Activated T-cell treated with anti-CD3 and anti-CD28 coated beads for 4 hours (primary cell): ENCODE measurements around the gene CISD3.

Experiments used
- DNase-seq: peaks from one replicate; pipeline ENCODE4 v3.0.0-alpha.2; 2020

CISD3 gene

DNA sequence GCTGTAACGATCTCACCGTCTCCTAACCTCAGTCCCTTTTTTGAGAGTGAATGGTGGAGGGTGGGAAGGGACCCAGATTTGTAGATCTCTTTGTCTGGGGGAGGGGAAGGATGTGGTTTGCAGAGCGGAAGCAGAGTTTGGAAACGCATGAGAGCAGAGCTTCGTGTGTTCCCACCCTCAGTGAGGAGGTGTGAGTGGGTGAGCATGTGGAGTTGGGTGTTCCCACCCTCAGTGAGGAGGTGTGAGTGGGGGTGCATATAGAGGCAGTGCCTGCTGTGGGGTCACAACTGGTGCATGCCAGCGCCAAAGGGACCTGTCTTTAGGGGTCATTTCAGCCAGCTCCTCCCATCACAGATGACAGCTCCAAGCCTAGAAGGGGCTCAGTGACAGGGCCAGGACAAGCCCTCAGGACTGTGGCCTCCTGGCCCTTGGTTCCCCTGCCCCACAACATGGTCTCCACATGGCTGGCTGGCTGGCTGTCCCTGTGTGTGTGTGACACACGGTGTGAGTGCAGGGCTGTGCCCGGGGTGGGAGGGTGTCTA, 1.8 kb upstream of the CISD3 start:
- peak; percentile 76 for DNase-seq

DNA sequence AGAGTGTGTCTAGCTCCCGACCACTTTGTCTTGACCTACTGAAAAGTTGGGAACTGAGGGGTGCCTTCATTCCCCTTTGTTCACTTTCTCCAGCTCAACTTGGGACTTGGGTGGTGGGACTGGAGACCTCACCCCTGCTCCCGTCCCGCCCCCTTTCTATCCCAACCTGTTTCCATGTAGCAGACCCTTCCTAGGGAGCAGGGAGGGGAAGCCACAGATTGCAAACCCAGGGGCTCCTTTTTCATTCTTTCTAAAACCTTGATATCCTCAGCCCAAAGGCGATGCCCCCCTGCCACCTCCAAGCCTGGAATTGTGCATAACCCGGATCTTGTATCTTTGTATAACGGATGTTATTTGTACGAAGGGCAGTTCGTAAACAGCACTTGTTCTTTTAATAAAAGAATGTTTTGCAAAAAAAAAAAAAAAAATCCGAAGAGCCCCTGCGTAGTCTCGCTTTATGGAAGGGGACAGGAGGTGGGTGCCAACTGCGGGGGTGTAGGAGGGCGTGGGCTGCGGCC, 714 bp upstream of the CISD3 start:
- no peak for DNase-seq

DNA sequence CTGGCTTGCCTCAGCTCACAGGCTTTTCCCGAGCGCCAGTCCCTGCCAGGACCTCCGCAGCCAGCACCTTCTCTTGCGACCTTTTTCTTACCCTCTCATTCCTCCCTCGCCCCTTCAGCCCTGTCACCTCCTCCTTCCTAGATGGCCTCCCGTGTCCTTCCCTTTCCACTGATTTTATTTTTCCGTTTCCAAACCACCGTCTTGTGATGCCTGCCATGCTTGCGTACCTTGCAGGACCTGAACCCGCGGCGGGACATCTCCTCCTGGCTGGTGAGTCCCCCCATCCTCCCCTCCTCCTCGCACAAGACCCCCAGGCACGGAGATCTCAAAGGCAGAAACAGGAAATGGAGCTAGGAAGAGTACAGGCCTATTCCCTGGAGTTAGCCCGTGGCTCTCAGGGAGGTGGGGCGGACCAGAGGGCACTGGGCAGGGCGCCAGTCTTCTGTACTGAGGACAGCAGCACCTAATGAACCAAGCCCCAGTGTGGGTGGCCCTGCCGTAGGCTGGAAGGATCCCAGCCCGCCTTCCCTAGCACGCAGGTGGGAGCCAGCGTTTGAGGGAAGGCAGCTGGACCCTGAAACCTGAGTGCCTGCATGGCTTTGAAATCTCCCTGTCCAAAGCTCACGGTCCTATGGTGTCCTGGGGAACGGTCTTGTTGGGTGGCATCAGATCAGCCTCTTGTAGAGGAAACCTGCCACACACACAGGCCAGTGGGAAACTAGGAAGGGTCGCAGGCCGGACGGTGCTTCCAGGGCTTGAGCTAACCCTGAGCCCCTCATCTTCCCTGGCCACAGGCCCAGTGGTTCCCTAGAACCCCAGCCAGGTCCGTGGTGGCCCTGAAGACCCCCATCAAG, 612 bp downstream of the CISD3 start:
- DNase-seq: no peak

DNA sequence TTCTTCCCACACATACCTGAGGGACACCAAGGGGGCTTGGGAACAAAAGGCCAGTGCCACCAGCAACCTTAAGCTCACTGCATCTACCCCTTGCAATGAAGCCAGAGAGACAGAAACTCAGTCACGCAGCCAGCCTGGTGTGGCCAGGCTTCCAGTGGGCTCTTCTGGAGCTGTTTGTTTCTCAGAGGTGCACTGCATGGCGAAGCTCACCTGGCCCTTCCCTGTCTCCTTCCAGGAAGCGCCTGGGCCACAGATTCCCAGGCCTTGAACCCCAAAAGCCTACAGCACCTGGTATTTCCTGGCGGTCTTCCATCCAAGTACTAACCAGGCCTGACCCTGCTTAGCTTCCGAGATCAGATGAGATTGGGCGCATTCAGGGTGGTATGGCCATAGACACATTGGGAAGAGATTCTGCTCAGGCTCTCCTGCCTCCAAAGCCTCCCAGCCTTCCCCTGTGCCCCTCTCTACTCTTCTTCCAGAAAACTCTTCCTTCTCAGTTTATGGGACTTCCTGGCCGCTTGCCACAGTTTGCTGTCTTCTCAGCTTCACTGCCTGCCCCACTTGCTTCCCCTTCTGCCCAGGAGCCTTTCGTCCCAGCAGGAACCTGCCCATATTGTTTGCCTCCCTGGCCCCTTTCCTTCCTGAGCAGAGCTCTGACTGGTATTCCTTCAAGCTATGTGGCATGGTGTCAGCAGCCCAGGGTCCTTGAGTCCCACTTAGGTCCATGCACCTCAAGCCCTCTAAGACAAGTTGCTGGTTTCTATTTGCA, 1.6 kb downstream of the CISD3 start:
- no peak for DNase-seq

DNA sequence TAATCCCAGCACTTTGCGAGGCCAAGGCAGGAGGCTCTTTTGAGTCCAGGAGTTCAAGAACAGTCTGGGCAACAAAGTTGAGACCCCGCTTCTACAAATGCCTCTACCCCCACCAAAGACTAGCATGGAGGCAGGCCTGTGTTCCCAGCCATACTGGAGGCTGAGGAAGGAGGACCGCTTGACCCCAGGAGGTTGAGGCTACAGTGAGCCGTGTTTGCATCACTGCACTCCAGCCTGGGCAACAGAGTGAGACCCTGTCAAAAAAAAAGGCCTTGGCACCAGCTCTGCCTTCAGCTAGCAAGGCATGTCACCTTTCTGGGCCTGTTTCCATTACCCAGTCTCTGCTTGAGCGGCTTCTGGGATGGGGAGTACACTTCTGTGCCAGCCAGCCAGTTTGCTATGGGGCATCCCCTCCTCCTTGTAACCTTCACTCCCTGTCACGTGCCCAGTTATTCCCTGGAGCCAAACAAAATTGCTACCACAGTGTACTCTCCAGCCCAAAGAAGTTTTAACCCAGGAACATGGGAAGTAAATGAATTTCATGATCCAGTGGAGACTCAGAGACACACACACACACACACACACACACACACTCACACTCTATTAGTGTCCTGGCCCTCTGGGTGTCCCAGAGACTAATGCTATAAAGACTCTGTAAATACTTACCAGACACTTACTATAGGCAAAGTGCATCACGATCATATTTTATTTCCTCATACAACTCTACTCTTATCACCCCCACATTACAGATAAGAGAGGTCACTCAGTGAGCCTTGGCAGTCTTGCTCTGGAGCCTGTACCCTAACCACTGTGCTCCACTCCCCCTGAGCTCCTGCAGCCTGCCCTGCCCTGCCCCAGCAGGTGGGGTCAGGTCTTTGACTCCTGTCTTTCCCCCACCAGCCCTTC, 2.5 kb downstream of the CISD3 start:
- no peak for DNase-seq

DNA sequence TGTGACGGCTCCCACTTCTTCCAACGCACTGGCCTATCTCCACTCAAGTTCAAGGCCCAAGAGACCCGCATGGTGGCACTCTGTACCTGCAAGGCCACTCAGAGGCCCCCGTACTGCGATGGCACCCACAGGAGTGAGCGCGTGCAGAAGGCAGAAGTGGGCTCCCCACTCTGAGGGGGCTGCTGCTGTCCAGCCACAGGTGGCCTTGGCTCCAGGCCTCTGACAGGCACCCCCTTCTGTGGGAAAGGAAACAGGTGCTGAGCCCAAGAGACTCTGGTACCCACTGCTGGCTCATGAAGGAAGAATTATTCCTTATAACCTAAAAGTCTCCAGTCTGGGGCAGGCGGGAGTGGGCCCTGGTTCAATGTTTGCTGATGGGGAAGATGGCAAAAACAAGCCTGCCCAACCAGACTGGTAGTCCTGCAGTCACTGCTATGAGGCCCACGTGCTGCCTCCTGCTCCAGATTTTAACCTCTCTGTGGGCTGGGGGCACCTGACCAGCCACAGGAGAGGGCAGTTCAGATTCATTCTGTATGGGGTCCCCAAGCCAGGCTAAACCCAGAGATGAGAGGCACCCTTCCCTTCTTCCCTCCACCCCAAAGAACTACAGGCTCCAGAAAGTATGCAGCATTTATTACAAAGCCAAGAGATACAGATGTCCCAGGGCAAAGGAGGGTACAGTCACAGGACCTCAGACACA, 3.3 kb downstream of the CISD3 start:
- no peak for DNase-seq

DNA sequence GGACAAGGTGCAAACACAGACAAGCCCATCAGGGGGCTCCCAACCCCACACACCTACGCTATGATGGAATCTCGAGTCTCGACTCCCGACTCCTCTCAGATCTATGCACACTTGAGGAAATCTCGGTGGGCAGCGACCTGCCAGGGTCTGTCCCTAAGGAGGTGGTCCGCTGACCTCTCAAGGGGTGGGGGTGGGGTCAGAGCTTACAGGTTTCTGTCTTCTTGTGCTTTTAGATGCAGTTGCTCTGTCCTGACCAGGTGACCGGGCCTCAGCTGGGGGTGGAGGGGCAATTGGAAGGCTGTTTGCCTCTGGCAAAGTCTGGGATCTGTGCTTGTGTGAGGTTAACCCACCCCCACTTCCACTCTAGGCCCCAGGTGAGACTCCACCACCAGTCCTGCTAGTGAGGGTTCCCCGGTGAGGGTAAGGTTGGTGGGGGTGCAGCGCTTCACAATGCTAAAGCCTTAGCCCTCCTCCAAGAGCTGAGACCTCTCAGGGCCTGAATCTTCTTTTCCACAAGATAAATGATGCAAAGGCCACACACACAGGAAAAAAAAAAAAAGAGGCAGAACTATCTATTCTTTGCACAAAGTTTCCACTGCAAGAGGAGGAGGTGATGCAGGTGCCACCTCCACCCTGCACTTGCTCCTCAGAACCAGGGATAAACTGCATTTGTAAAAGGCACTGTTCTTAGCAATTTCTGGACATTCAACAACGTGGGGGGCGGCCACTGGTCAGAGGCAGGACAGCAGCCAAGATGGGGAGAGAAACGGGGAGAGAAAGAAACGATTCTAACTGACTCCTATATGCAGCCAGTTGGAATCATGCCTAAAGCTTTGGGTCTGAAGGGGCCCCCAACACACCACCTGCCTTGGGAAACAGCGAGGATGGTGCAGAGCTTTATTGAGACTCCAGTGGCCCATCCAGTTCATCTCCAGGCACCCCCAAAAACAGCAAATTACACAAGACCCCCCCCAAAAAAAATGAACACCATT, 4.1 kb downstream of the CISD3 start:
- DNase-seq: no peak

DNA sequence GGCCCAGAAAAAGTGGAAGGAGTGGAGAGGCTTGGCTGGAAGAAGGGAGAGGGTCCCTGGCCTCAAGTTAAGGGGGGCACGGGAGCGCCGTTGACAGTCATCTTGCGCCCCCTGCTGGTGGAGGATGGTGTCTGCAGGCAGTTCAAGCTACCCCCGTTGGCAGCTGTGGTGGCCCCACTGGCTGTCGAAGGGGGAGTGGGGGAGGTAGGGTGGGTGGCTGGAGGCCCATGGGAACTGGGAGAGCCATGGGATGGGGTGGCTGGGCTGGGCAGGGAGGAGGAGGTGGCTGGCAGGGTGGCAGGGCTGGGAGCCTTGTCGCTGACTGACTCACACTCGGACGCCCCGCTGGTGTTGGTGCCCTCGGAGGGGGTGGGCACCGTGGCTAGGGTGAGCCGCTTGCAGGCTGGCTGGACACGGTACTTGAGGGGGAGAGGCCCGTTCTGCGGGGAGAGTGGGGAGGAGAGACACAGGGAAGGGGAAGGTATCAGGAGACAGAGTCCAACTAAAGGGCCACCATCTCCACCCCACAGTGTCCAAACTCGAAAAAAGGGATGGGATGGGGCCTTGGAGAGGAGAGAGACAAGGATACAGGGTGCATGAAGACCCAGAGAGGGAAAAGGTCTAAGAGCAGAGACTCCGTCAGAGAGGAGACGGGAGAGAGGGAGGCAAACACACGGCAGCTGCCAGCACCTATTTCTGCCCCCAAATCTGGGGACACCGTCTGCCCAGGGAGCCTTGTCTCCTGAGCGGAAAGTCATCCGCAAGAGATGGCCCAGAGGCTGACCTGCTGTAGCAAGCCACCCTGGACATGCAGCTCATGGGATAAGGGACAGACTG, 5.2 kb downstream of the CISD3 start:
- DNase-seq: peak; percentile 71

DNA sequence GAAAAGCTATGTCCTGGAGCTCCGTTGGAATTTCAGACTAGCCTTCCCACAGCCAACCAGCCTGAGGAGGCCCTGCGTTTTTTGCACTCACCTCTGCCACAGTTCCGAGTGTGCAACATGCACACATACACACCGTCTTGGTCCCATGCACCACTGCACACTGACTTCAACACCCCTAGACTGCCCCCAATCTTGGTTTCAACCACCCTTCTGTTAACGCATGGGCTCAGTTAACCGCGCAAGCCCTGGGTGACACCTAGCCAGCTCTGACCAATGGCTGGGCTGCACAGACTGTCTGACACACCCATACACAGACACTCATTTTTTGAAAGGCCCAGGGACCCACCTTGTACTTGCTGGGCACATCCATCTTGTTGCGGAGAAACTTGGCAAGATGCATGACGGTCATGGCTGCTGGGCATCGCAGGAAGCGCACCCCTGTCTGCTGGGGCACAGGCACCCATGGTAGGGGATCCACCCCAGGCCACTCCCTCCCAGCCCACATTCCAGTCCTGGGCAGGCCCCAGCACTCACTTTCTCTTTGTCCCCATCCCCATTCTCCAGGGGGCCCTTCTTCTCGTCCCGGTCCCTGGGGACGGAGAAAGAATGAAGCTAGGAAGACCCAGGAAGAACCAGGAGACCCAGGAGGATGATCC, 8.0 kb downstream of the CISD3 start:
- DNase-seq: no peak

DNA sequence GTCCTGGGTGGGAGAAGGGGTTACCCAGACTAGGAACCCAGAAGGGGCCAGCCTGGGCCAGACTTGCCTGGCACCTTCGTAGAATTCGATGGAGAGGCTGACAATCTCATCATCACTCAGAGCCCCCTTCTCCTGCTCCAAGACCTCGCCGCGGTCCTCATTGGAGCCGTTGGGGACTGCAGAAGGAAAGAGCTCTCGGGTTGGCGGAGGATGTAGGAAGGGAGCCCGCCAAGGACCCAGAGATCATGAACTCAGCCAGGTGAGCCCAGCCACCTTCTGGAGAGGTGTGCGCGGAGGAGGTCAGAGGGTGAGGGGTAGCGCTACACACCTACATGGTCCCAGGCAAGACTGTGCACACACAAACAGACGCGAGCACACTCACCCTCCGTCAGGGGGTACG, 8.5 kb downstream of the CISD3 start:
- no peak for DNase-seq

DNA sequence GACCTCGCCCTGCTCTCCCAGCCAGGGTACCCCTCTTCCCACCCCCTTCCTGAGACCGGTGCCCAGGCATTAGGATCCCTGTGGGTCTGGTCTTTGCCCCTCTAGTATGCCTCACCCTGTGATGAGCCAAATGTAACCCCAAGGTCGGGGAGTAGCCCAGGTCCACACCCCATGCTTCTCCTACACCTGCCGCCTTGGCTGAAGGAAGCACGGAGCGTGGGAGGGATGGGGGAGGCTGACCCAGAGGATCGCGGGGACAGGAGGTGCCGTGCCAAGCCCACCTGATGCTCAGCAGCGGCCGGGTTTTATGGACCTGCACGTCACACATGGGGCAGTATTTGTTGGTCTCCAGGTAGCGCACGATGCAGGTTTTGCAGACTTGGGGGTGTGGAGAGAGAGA, 9.2 kb downstream of the CISD3 start:
- DNase-seq: no peak

DNA sequence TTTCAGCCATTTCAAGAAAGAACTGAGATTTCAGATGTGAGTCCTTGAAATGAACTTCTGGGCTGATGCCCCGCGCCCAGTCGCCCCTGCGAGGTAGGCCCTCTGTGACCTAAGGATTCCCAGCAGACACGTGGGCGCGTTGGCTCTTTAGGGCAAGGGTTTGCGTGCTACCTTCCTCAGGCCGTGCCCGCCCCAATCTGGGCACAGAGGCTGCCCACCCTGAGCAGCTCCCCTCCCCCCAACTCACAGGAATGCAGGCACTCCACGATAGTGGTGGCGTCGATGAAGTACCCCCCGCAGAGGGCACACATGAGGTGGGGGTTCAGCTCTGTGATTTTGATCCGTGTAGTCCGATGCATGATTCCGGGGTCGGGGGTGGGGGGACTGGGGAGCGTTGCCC, 9.9 kb downstream of the CISD3 start:
- DNase-seq: no peak

DNA sequence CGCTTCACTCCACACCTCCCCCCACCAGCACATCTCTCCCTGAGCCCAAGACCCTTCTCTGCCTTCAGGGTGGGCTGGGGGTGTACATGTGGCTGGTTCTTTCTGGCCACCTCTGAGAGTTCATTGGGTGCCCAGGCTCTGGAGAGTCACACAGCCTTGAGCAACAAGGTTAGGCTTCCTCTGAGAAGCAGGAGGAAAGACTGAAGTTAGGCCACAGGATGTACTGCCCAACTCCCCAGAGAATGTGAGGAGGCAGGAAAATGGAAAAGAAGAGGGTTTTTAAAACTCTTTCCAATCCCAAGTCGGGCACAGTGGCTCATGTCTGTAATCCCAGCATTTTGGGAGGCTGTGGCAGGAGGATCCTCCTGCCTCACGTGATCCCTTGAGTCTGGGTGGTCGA, 10.7 kb downstream of the CISD3 start:
- no peak for DNase-seq

DNA sequence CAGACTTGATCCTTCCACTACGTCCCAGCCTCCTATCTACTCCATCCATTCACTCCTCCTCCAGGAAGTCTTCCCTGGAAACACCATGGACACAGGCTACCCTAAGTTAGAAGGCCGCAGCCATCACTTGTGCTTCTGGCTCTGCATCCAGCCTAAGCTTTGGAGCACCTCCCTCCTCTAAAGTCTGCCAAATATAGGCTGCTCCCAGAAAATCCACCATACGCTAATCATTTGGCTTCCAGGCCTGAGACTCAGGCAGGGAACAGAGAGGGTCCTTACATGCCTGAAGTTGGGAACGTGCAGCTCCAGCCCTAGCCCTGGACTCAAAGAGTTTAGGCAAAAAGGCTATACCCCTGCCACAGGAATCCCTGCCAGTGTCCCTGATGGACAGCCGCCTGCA, 11.3 kb downstream of the CISD3 start:
- no peak for DNase-seq

DNA sequence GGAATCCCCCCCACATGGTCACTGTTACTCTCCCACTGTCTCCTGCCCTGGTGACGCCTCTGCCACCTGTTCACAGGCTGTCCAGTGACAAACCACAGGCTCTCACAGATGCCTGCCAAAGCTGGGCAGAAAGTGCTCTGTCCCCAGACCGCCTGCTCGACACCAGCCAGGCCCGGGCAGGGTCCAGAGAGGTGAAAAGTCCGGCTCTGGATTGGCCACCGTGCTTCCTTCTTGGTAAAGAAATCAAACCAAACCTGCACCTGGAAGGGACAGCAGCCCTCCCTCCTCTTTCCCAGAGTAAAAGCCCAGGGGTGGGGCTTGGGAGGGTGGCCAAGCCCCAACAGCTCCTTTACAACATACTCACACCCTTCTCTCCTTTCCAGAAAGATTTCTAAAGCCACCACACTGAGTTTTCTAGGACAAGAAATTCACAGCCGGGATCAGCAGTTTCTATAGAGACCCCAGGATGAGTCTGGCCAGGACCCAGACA, 11.8 kb downstream of the CISD3 start:
- no peak for DNase-seq

DNA sequence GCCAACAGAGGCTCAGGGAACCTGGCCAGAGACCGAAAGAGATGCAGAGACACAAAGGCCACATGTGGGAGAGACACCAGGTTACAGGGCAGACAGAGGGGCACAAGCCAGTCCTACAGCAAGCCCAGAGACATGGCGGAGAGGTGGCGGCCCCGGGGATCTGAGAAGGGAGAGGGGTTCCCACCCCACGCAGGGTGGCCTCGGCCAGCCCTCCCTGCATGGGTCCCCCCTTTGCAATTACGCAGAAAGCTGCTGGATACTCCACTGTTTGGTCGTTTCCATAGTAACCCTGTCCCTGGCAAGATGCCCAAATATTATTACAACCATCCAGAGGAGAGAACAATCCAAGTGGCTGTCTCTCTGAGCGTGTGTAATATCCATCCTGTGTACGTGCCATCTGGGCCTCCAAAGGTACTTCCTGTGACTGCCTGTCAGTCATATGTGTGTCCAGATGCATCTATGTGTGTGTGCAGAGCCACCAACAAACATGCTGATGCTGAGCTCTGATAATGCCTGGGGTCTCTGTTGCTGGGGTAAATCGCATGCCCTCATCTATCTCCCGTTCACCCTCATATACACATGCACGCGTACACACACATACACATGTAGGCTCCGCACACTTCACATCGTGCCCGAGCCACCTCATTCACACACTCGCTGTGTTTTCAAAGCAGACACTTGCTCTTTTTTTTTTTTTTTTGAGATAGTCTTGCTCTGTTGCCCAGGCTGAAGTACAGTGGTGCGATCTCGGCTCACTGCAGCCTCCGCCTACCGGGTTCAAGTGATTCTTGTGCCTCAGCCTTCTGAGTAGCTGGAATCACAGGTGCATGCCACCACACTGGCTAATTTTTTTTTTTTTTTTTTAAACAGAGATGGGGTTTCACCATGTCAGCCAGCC, 12.5 kb downstream of the CISD3 start:
- DNase-seq: no peak

DNA sequence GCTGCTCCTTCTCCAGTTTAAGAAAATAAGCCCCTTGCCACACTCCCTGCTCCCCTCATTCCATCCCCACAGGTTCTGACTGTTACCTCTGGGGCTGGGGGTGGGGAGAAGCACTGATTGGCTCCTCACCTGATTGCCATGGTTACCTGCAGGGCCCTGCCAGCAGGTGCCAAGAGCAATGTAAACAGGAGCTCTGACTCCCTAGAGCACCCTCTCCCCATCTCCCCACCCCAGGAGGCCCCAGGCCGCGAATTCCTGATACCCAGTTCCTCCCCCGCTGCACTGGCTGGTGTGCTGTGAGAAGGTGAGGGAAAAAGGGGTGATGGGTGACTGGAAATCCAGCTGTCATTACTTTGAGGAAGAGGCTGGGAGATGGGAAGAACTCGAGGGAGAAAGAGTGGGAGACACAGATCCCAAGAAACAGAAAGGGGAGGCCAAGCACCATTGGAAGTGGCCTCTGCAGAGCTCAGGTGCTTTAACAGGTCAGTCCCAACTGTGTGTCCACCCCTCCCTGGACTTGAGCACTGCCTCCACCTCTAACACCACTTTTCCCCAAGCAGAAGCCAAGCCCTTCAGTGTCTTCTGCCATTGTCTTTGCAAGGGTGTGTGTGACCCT, 13.5 kb downstream of the CISD3 start:
- no peak for DNase-seq

DNA sequence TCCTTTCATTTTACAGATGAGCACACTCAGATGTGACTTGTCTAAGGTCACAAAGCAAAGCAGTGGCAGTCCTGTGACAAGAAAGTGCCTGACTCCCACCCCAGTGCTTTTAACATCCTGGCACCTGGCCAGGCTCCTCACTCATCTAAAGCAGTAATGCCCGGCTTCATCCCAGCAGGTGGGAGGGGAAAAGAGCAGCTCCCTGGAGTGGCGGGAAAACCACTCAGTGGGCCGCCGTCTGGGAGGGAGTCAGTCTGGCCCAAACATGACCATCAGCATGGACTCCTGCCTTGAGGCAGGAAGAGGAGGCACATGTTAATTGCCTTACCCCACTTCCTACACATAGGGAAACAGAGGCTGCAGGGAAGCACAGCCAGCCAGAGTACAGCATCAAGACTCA, 15.4 kb downstream of the CISD3 start:
- no peak for DNase-seq
